ENCODE results near the gene MRM2.

MRM2 gene

GRCh38 chr7:2211926-2212325, 30.1 kb downstream of the MRM2 start:
- no peak for TF ChIP-seq ZFP30 (CRISPR knock-in tag; IDR thresholded peaks at IDR 0.05)
- no peak for TF ChIP-seq ZC3H10 (CRISPR knock-in tag; IDR thresholded peaks at IDR 0.05)
- no peak for TF ChIP-seq PPARA (CRISPR knock-in tag; IDR thresholded peaks at IDR 0.05; ENCODE audit: borderline replicate concordance)
- TF ChIP-seq ZNF70 (CRISPR knock-in tag; IDR thresholded peaks at IDR 0.05), result no peak
- no peak for TF ChIP-seq TCF4 (CRISPR knock-in tag; IDR thresholded peaks at IDR 0.05; ENCODE audit: borderline replicate concordance)
- TF ChIP-seq SNAI2 (CRISPR knock-in tag; IDR thresholded peaks at IDR 0.05), result no peak
- TF ChIP-seq CREB5 (CRISPR knock-in tag; IDR thresholded peaks at IDR 0.05; ENCODE audit: low read depth), result no peak
- no peak for TF ChIP-seq CSDC2 (CRISPR knock-in tag; IDR thresholded peaks at IDR 0.05)
- no peak for ATAC-seq

DNA sequence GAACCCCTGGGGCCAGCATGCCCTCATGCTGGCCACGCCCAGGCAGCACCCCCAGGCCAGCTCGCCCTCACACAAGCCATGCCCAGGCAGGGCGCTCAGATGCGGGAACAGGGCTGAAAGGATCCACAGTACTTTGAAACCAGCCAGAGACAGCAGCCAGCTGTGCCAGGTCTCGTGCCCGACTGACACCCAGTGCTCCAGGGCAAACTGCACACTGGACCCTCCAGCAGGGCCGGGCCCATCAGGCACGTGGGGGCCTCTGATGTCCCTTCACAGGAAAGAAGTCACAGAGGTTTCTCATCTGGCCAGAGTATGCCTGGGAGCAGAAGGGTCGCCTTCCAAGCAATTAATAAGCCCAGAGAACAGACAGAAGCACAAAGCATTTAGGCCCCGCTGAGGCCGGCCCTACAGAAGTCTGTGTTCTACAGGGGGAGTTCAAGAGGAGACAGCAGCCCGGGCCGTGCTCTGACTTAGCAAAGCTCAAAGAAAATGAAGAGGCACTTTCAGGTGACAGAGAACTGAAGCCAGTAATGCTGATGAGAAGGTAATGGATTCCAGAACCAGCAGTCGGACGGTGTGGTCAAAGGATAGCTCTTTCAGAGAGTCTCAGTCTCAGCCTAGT, 30.6 kb downstream of the MRM2 start:
- ATAC-seq, result no peak
- TF ChIP-seq TSHZ2 (CRISPR knock-in tag; IDR thresholded peaks at IDR 0.05), result no peak

GRCh38 chr7:2210551-2211258, 31.3 kb downstream of the MRM2 start:
- TF ChIP-seq ZNF70 (CRISPR knock-in tag; IDR thresholded peaks at IDR 0.05) (no peak), CREB5 (CRISPR knock-in tag; IDR thresholded peaks at IDR 0.05; ENCODE audit: low read depth) (no peak), ZNF565 (CRISPR knock-in tag; conservative IDR thresholded peaks at IDR 0.05; ENCODE audit: low read depth) (no peak), ISL1 (CRISPR knock-in tag; IDR thresholded peaks at IDR 0.05) (no peak)
- no peak for ATAC-seq

DNA sequence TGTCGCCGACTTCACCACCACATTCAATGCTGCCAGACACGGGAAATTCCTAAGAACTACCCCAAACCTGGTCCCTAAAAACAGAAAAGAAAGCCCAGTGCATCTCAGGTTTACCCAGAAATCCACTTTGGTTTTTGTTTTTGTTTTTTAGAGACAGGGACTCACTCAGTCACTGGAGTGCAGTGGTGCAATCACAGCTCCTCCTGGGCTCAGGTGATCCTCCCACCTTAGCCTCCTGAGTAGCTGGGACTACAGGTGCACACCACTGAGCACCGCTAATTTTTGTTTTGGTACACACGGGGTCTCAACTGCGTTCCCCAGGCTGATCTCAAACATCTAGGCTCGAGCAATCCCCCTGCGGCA, 32.1 kb downstream of the MRM2 start:
- TF ChIP-seq BACH2 (CRISPR knock-in tag; IDR thresholded peaks at IDR 0.05; ENCODE audit: borderline replicate concordance) (no peak), ZC3H10 (CRISPR knock-in tag; IDR thresholded peaks at IDR 0.05) (no peak), TSHZ2 (CRISPR knock-in tag; IDR thresholded peaks at IDR 0.05) (no peak), ESRRG (CRISPR knock-in tag; IDR thresholded peaks at IDR 0.05) (no peak), ZFP30 (CRISPR knock-in tag; IDR thresholded peaks at IDR 0.05) (no peak), SNAI2 (CRISPR knock-in tag; IDR thresholded peaks at IDR 0.05) (no peak), PATZ1 (CRISPR knock-in tag; IDR thresholded peaks at IDR 0.05; ENCODE audit: borderline replicate concordance) (no peak), TCF4 (CRISPR knock-in tag; IDR thresholded peaks at IDR 0.05; ENCODE audit: borderline replicate concordance) (no peak), CSDC2 (CRISPR knock-in tag; IDR thresholded peaks at IDR 0.05) (no peak), TOX (CRISPR knock-in tag; IDR thresholded peaks at IDR 0.05; ENCODE audit: borderline replicate concordance) (no peak), PPARA (CRISPR knock-in tag; IDR thresholded peaks at IDR 0.05; ENCODE audit: borderline replicate concordance) (no peak), GLIS3 (CRISPR knock-in tag; IDR thresholded peaks at IDR 0.05) (no peak), CREB5 (CRISPR knock-in tag; IDR thresholded peaks at IDR 0.05; ENCODE audit: low read depth) (no peak), ISL1 (CRISPR knock-in tag; IDR thresholded peaks at IDR 0.05) (no peak), ZNF565 (CRISPR knock-in tag; conservative IDR thresholded peaks at IDR 0.05; ENCODE audit: low read depth) (no peak), ZFP3 (CRISPR knock-in tag; IDR thresholded peaks at IDR 0.05) (no peak), OSR1 (CRISPR knock-in tag; IDR thresholded peaks at IDR 0.05) (no peak), ZNF70 (CRISPR knock-in tag; IDR thresholded peaks at IDR 0.05) (no peak)
- no peak for ATAC-seq
